Colonic mucosa (tissue), 4 donors: ENCODE measurements around the gene SVIL. TPM values are rescaled to one million over a fixed set of nuclear protein-coding genes. Genes with fewer than 3 reads are reported as not detected.
A peak's percentile ranks its signal among the peaks of the same experiment; 100 is the strongest.
"Not testable (repeated sequence)": the region's sequence is repeated elsewhere in the genome, so short reads cannot be mapped to it uniquely, and the experiment has no call there.

ENCODE experiments used
- DNase-seq: peaks from one replicate; pipeline ENCODE4 v3.0.0-alpha.2; 2020
- H3K27ac ChIP-seq: fragments of 200-600 bp; one replicate; pipeline ENCODE4 v1.8.0; 2021
- H3K27me3 ChIP-seq: fragments of 200-600 bp; one replicate; pipeline ENCODE4 v1.8.0; 2021
- H3K36me3 ChIP-seq: fragments of 200-600 bp; one replicate; pipeline ENCODE4 v1.8.0; 2021
- H3K4me1 ChIP-seq: fragments of 200-600 bp; one replicate; pipeline ENCODE4 v1.8.0; 2021; ENCODE audit warnings: mild to moderate bottlenecking
- H3K4me3 ChIP-seq: fragments of 200-600 bp; one replicate; pipeline ENCODE4 v1.8.0; 2021
- H3K9ac ChIP-seq, 2 donors: one replicate each; pipeline ENCODE4 v1.7.0; 2013; ENCODE audit warnings: control low read depth in 2 of 2, low read depth in 2 of 2, low read length in 2 of 2
- H3K9me3 ChIP-seq: fragments of 200-600 bp; one replicate; pipeline ENCODE4 v1.8.0; 2021
- CTCF ChIP-seq: fragments of 200-600 bp; IDR thresholded peaks from one replicate; pipeline ENCODE4 v1.8.0; 2022; ENCODE audit warnings: antibody characterized with exemption, mild to moderate bottlenecking
- intact Hi-C: fragments of 100-400 bp; cut with DNase I; formaldehyde crosslinking; loops from one replicate; pipeline ENCODE4 v1.14.1; 2022
- total RNA-seq, 2 donors: library from RNA; stranded (reverse); fragmentation: NEBNext Ultra II Directional in 1 of 2; extraction: Animal tissue kit (Norgen Biotek cat#: 25700) in 1 of 2; gene quantifications; one replicate each; pipeline ENCODE4 v1.2.1, GENCODE V29; 2021
- donor health status: healthy.
- donor health status: DM: no; HTN: no; CAD: no.
- donor health status: DM: no; HTN: no; CAD: no.

The SVIL gene
- total RNA-seq, 2 donors from 2014 or later: 62.6 to 132 TPM

GRCh38 chr10:29563420-29564035 is 71.2 kb downstream of the SVIL start:
- Histone ChIP-seq H3K36me3 (no peaks in the 10 kb centered on the region), H3K4me1 (no peaks in the 10 kb centered on the region), H3K27ac (no peak overlapping the region), H3K9ac (no peak overlapping the region), H3K4me3 (no peak overlapping the region), H3K27me3 (no peaks in the 10 kb centered on the region), H3K9me3 (no peaks in the 10 kb centered on the region)
- DNase-seq: no peak
- no peak for TF ChIP-seq CTCF
- intact Hi-C loops: no loop called here

GRCh38 chr10:29563006-29563405 is 71.8 kb downstream of the SVIL start:
- DNase-seq, intact Hi-C loops, H3K36me3 ChIP-seq, H3K4me3 ChIP-seq, H3K27me3 ChIP-seq, H3K9me3 ChIP-seq, H3K27ac ChIP-seq, H3K4me1 ChIP-seq, H3K9ac ChIP-seq: not testable (repeated sequence)

GRCh38 chr10:29559996-29560395 is 74.8 kb downstream of the SVIL start:
- no peak for DNase-seq
- Histone ChIP-seq H3K27me3 (no peaks in the 10 kb centered on the region), H3K4me1 (no peaks in the 10 kb centered on the region), H3K9me3 (no peaks in the 10 kb centered on the region), H3K27ac (no peak overlapping the region), H3K9ac (peak overlapping the region in 1 of 2 donors; percentile 34), H3K36me3 (no peaks in the 10 kb centered on the region), H3K4me3 (no peak overlapping the region)
- TF ChIP-seq CTCF: no peak
- intact Hi-C loops: no loop called here

GRCh38 chr10:29557665-29558064 is 77.1 kb downstream of the SVIL start:
- H3K9me3 ChIP-seq: no peaks in the 10 kb centered on the region
- no peak overlapping the region for H3K4me3 ChIP-seq
- H3K27me3 ChIP-seq: no peaks in the 10 kb centered on the region
- TF ChIP-seq CTCF: no peak
- H3K4me1 ChIP-seq: no peaks in the 10 kb centered on the region
- peaks cover 6% of the 10 kb centered on the region for H3K36me3 ChIP-seq
- H3K9ac ChIP-seq: no peak overlapping the region
- no peak for DNase-seq
- H3K27ac ChIP-seq: no peak overlapping the region
- intact Hi-C loops: no loop called here

- no peak overlapping the region for H3K9ac ChIP-seq
These were observed 78.9 kb downstream of the SVIL start for GRCh38 chr10:29555746-29556481.

More at GRCh38 chr10:29555746-29556481, 78.9 kb downstream of the SVIL start:
- no peak overlapping the region for H3K27ac ChIP-seq
- peaks cover 6% of the 10 kb centered on the region for H3K36me3 ChIP-seq
- H3K27me3 ChIP-seq: no peaks in the 10 kb centered on the region
- TF ChIP-seq CTCF: no peak
- DNase-seq: no peak
- H3K4me1 ChIP-seq: no peaks in the 10 kb centered on the region
- no peak overlapping the region for H3K4me3 ChIP-seq
- no peaks in the 10 kb centered on the region for H3K9me3 ChIP-seq
- intact Hi-C loops: no loop called here
